ENCODE measurements around the gene NET1.

Gene NET1

GRCh38 chr10:5485948-5486852 lies 73.8 kb downstream of the NET1 start:
- no peak for DNase-seq (ENCODE audit: low read depth)

DNA sequence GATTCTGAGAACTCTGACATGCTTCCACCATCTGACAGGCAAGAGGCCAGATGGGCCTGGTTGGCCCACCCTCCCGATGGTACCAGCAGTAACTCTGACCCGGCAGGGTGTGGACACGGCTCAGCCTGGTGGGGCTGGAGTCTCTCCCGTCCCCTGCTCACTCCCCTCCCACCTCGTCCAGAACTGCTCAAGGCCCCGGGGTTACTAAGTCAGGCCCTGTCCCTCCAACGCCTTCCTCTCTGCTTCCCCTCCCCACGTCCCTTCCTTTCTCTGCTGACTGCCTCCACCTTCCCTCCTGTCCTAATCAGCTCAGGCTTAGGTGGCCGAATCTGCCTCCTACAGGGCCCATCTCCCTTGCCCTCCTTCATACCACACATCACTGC lies 74.5 kb downstream of the NET1 start:
- no peak for DNase-seq (ENCODE audit: low read depth)

DNA sequence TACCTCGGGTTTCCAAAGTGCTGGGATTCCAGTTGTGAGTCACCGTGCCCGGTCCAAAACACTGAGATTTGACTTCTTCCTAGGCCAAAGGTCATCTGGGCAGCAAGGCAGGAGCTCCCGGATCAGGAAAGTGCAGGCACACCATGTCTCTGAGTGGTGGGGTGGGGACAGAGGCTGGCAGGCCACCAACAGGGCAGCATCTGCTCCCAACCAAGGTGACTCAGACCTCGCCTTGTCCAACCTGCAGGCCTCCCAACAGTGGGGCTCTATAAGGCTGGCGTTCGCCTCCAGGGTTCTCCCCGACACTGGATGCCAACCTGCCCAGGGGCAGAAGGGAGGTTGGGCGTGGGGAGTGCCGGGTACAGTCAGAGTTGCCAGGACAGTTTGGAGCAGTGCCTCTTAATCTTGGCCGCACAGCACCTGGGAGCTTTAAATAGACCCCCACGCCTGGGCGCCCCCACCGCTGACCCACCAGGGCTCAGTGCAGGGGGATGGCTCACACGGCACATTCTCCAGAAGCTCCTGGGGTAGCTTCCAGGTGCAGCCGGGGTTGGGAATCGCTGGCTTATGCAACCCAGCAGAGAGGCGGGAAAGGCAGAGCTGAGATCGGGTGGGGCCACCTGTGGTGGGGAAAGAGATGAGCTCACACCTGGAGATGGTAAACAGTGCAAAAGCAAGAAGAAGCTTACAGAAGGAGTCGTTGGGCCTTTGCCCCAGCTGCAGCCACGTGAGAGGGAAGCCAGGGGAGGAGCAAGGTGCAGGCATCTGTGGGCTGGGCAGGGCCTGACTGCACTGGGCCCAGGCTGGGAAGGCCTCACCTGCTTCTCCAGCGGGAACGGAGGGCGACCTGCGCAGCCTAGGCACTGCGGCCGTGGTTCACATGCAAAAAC lies 76.2 kb downstream of the NET1 start:
- no peak for DNase-seq (ENCODE audit: low read depth)

DNA sequence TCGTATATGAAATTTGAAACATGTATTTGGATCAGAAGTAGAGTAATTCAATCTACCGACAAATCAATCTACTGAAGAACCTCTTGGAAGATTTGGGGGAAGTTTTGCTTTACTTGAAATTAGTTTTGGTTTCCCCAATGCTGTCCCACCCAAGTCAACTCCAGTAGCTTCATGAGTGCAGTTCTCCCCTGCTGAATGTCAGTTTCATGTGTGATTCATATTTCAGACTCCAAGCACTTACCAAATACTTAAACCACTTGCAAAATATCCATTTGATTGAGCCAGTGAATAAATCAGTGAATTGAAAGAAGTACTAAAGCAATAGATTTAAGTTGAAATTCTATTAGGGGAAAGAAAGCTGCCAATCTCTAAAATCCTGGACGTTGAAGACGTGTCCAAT lies 77.7 kb downstream of the NET1 start:
- DNase-seq (ENCODE audit: low read depth), result no peak

- no peak for DNase-seq (ENCODE audit: low read depth)
These were observed 78.5 kb downstream of the NET1 start for GRCh38 chr10:5490698-5491464.

DNA sequence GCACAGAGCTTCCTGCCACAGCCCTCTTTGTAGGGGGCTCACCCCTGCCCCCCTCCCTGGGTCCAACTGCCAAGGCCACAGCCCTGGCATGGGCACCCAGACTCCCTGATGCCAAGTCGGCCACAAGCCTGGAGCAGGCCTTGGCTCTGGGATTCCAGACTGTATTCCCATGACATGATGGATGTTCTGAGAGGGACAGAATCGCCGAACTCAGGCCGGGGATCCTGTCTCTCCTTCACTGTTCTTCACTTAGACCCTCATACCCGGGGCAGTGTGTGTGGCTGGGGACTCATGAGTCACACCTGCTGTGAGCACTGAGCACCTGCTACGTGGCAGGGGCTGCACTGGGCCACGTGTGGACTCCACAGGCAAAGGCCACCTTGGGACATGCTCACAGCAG lies 79.1 kb downstream of the NET1 start:
- DNase-seq (ENCODE audit: low read depth), result no peak

GRCh38 chr10:5492322-5492855 lies 80.0 kb downstream of the NET1 start:
- no peak for DNase-seq (ENCODE audit: low read depth)

DNA sequence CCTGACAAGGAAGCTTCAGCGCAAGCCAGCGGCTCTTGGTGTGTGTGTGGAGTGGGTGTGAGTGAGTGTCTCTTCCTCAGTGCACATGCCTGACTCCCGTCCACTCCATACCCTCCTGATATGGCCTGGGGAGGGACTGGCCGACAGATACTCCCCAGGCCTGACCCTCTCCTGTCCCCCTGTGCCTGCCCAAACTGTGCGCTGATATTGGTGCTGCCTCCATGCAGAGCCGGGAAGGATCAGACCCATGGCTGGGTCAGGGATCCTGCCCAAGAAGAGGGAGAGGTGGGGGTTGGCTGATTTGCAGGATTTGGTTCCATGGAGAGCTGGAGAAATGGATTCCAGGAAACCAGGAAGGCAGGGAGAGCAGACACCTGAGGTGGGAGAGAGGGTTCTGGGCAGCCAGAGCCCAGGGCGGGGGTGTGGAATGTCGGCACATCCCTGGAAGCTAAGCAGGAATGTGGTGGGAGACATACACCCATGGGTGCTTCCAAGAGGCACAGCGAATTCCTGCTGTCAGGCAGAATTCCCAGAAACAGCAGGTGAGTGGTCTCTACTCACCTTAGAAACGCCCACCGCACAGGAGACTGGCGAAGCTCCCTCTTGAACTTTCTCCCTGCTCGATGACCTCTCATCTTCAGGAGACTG lies 80.7 kb downstream of the NET1 start:
- DNase-seq (ENCODE audit: low read depth), result no peak

DNA sequence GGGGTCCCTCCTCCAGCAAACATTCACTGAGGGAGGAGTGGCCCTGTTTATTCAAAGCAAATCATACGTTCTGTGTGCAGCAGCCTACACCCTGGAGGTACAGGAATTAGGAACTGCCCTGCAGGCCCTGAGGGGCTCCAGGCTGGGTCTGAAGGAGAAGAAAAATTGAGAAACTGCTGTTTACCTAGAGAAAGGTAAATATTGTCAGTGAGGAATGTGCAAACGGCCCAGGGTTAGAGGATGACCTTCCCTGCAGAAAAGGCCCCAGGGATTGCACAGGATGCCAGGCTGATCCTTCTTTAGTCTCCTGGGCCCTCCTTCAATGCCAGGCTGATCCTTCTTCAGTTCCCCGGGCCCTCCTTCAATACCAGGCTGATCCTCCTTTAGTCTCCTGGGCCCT lies 81.3 kb downstream of the NET1 start:
- DNase-seq (ENCODE audit: low read depth), result no peak

- no peak for DNase-seq (ENCODE audit: low read depth)
These were observed 82.3 kb downstream of the NET1 start for GRCh38 chr10:5494611-5495010.

GRCh38 chr10:5496261-5497250 lies 84.2 kb downstream of the NET1 start:
- no peak for DNase-seq (ENCODE audit: low read depth)

DNA sequence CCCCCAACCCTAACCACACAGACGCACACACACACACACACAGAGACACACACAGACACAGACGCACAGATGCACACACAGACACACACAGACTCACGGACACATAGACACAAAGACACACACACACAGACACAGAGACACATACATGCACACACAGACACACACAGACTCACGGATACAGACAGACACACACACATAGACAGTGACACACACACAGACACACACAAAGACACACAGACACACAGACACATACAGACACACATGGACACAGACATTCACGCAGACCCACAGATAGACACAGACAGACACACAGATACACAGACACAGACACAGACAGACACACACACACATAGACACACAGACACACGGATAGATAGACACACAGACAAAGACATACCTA lies 84.9 kb downstream of the NET1 start:
- DNase-seq (ENCODE audit: low read depth), result no peak

- no peak for DNase-seq (ENCODE audit: low read depth)
These were observed 85.8 kb downstream of the NET1 start for GRCh38 chr10:5497948-5498730.

DNA sequence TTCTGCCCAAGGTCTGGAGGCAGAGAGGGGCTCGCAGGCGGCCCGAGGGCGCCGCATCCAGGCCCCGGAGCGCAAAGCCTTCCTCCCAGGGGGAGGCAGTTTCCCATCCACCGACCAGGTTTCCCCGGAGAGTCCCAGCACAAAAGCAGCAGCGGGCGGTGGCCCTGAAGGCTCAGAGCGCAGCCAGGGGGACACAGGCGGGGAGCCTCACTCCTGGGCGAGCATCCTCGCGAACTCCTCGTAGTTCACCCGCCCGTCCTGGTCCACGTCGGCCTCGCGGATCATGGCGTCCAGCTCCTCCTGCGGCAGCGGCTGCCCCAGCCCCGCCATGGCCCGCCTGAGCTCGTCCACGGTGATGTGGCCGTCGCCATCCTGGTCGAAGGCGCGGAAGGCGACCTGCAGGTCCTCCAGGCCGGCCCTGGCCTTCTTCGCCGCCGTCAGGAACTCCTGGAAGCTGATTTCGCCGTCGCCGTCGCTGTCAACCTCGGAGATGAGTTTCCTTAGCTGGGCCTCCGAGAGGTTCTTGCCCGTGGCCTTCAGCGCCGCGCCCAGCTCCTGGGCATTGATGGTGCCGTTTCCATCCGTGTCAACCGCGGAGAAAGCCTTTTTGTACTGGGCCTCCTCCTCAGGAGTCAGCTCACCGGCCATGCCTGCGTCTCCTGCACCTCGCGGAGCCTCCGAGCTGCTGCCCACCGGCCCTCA lies 86.6 kb downstream of the NET1 start:
- DNase-seq (ENCODE audit: low read depth), result no peak

- no peak for DNase-seq (ENCODE audit: low read depth)
These were observed 87.3 kb downstream of the NET1 start, which contains the start of gene CALML5 for GRCh38 chr10:5499493-5500140. Gene CALML5, minus strand, starts transcription at chr10:5499570. Its CDS starts 132 bp downstream, at chr10:5499438.

- DNase-seq (ENCODE audit: low read depth), result no peak
These were observed 87.9 kb downstream of the NET1 start for GRCh38 chr10:5500162-5500670.

DNA sequence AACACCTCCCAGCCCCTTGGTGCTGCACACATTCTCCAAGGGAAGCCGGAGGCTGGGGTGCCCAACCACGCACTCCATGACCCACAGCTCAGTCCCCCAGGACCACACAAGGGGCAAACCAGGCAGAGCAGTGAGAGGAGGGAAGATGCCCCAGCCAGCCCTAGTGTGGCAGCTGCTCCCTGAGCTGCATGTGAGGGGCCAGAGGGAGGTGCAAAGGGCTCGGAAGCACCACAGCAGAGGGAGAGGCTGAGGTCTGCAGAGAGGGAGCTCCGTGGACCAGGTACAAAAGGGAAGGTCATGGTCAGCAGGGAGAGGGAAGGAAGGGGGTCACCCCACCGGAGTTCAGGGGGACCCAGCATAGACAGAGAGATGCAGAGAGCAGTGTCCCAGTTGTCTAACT lies 88.6 kb downstream of the NET1 start:
- no peak for DNase-seq (ENCODE audit: low read depth)

DNA sequence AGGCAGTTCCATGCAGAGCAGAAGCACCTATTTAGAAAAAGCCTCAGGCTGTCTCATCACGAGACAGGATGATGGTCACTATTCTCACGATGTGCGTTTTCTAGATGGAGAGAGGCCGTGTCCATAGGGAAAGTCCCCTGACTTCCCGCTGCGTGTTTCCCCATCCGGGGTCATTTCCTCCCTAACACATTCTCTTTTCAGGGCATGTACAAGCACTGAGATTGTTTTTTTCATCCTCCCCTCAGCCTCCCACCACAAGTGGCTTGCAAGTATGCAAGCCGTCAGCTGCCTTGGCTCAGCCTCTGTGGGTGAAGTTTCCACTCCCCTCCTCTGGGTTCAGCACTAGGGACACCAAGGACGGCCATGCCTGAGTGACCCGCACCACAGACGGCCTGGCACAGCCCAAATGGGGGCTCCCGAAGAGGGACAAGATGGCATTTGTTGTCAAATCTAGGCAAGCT lies 89.7 kb downstream of the NET1 start:
- DNase-seq (ENCODE audit: low read depth), result no peak
